ENCODE results near the gene RASAL2. TPM values are rescaled to one million over a fixed set of nuclear protein-coding genes. Genes with fewer than 3 reads are reported as not detected.
"Not testable (repeated sequence)": the region's sequence is repeated elsewhere in the genome, so short reads cannot be mapped to it uniquely, and the experiment has no call there.

The RASAL2 gene
- total RNA-seq, 1 experiment from 2014 or later = 22.2 TPM

GRCh38 chr1:178120088-178120487 lies 26.2 kb downstream of the RASAL2 start:
- H3K56ac ChIP-seq (ENCODE audit: insufficient read length, low read depth, low read length) = no peak overlapping the region
- no peak overlapping the region for H3K9ac ChIP-seq (ENCODE audit: extremely low read depth, insufficient read length, low read length)
- no peak overlapping the region for H4K8ac ChIP-seq (replicated peaks; ENCODE audit: insufficient read length, low read depth, low read length)
- H3K23ac ChIP-seq (ENCODE audit: insufficient read length, low read depth, low read length) = no peak overlapping the region
- no peak overlapping the region for H2BK12ac ChIP-seq (ENCODE audit: insufficient read length, low read depth, low read length)
- Mint-ChIP-seq H3K9me3 (peaks cover 20 to 23% of the 10 kb centered on the region in 2 experiments), H3K4me3 (no peak overlapping the region), H3K4me1 (peaks cover 16 to 22% of the 10 kb centered on the region in 2 experiments), H3K27ac (no peak overlapping the region), H3K36me3 (ENCODE audit: insufficient read depth in 1 of 3, low read depth in 3 of 3) (peaks cover 21 to 33% (median 25%) of the 10 kb centered on the region in 3 experiments), H3K27me3 (ENCODE audit: low read depth) (no peaks in the 10 kb centered on the region)
- H3K9me3 ChIP-seq (ENCODE audit: control insufficient read depth, low read depth, low read length) = no peaks in the 10 kb centered on the region
- H3K4me2 ChIP-seq (ENCODE audit: insufficient read depth, insufficient read length, low read length) = no peak overlapping the region
- H2BK5ac ChIP-seq (ENCODE audit: insufficient read length, low read length) = no peak overlapping the region
- H3T11ph ChIP-seq (ENCODE audit: low read length) = no peak overlapping the region
- no peaks in the 10 kb centered on the region for H3K27me3 ChIP-seq (ENCODE audit: insufficient read depth, low read length)
- H4K20me1 ChIP-seq (ENCODE audit: control insufficient read depth, insufficient read depth, insufficient read length) = no peaks in the 10 kb centered on the region
- TF ChIP-seq CTCF (conservative IDR thresholded peaks at IDR 0.05) = no peak
- no peak for DNase-seq
- no peaks in the 10 kb centered on the region; the same call in 1 of the 2 replicates for H3K4me1 ChIP-seq (ENCODE audit: insufficient read depth, low read length)
- no peak overlapping the region for H4K91ac ChIP-seq (ENCODE audit: insufficient read length, low read depth, low read length)
- no peak overlapping the region for H3K18ac ChIP-seq (ENCODE audit: insufficient read length, low read depth, low read length)
- no peak overlapping the region for H2BK120ac ChIP-seq (ENCODE audit: low read depth, low read length, poor library complexity, severe bottlenecking)
- no peak overlapping the region for H2BK20ac ChIP-seq (ENCODE audit: low read depth, low read length, poor library complexity, severe bottlenecking)
- H3K79me1 ChIP-seq (ENCODE audit: insufficient read depth, low read depth, low read length, poor library complexity, severe bottlenecking) = no peaks in the 10 kb centered on the region
- peaks cover 2% of the 10 kb centered on the region; the same call in 1 of the 2 replicates for H3K79me2 ChIP-seq (ENCODE audit: insufficient read depth, low read length)
- H3K27ac ChIP-seq (ENCODE audit: insufficient read length, low read depth, low read length) = no peak overlapping the region
- H4K5ac ChIP-seq (ENCODE audit: insufficient read length, low read depth, low read length) = no peak overlapping the region
- no CpG with 5 or more reads among the region's 4 CpGs for WGBS (ENCODE audit: extremely low coverage, insufficient read length, low lambda C conversion rate)
- no peak overlapping the region for H3K4ac ChIP-seq (ENCODE audit: low read depth, low read length)
- H2AK5ac ChIP-seq (ENCODE audit: insufficient read length, low read length) = no peak overlapping the region
- H3K14ac ChIP-seq (ENCODE audit: insufficient read depth, low read length) = no peak overlapping the region
- no peaks in the 10 kb centered on the region for H3K23me2 ChIP-seq (ENCODE audit: insufficient read length, low read depth, low read length, poor library complexity, severe bottlenecking)
- H2AFZ ChIP-seq (ENCODE audit: low read length) = no peak overlapping the region
- no peak overlapping the region for H2BK15ac ChIP-seq (ENCODE audit: low read depth, low read length)

- H3K18ac ChIP-seq (ENCODE audit: insufficient read length, low read depth, low read length); H3K4ac ChIP-seq (ENCODE audit: low read depth, low read length); H3K27me3 Mint-ChIP-seq (ENCODE audit: low read depth); H3K79me1 ChIP-seq (ENCODE audit: insufficient read depth, low read depth, low read length, poor library complexity, severe bottlenecking); H2BK5ac ChIP-seq (ENCODE audit: insufficient read length, low read length); H2AK5ac ChIP-seq (ENCODE audit: insufficient read length, low read length); H3K9ac ChIP-seq (ENCODE audit: extremely low read depth, insufficient read length, low read length); H3K27me3 ChIP-seq (ENCODE audit: insufficient read depth, low read length); H4K8ac ChIP-seq (replicated peaks; ENCODE audit: insufficient read length, low read depth, low read length); H3K56ac ChIP-seq (ENCODE audit: insufficient read length, low read depth, low read length); H3K9me3 ChIP-seq (ENCODE audit: control insufficient read depth, low read depth, low read length); H3K79me2 ChIP-seq (ENCODE audit: insufficient read depth, low read length); H3K27ac ChIP-seq (ENCODE audit: insufficient read length, low read depth, low read length); H2AFZ ChIP-seq (ENCODE audit: low read length); H3K14ac ChIP-seq (ENCODE audit: insufficient read depth, low read length); H2BK120ac ChIP-seq (ENCODE audit: low read depth, low read length, poor library complexity, severe bottlenecking); H2BK12ac ChIP-seq (ENCODE audit: insufficient read length, low read depth, low read length); H4K5ac ChIP-seq (ENCODE audit: insufficient read length, low read depth, low read length); H2BK20ac ChIP-seq (ENCODE audit: low read depth, low read length, poor library complexity, severe bottlenecking); H4K20me1 ChIP-seq (ENCODE audit: control insufficient read depth, insufficient read depth, insufficient read length); H3K23ac ChIP-seq (ENCODE audit: insufficient read length, low read depth, low read length); H2BK15ac ChIP-seq (ENCODE audit: low read depth, low read length); H3K23me2 ChIP-seq (ENCODE audit: insufficient read length, low read depth, low read length, poor library complexity, severe bottlenecking); H3K4me3 Mint-ChIP-seq; DNase-seq; H3K4me2 ChIP-seq (ENCODE audit: insufficient read depth, insufficient read length, low read length); H3T11ph ChIP-seq (ENCODE audit: low read length); H3K4me1 ChIP-seq (ENCODE audit: insufficient read depth, low read length); H4K91ac ChIP-seq (ENCODE audit: insufficient read length, low read depth, low read length): not testable (repeated sequence)
- peak overlapping the region in 1 of 3 experiments; percentile 29; a peak in 1 of 7 replicates for H3K27ac Mint-ChIP-seq
- peaks cover 20 to 23% of the 10 kb centered on the region in 2 experiments for H3K9me3 Mint-ChIP-seq
- H3K36me3 Mint-ChIP-seq (ENCODE audit: insufficient read depth in 1 of 3, low read depth in 3 of 3) = peaks cover 21 to 33% (median 25%) of the 10 kb centered on the region in 3 experiments
- peaks cover 16 to 22% of the 10 kb centered on the region in 2 experiments for H3K4me1 Mint-ChIP-seq
- WGBS (ENCODE audit: extremely low coverage, insufficient read length, low lambda C conversion rate) = no CpG with 5 or more reads among the region's 7 CpGs
Measured at GRCh38 chr1:178120520-178121052, 26.7 kb downstream of the RASAL2 start.
